PC-3 (cell line): ENCODE data around the gene CACNA1C.

Source experiments
- EZH2 ChIP-seq: fragments of 300-600 bp; sonication (generic); IDR thresholded peaks from one replicate; pipeline ENCODE4 v1.6.1; 2017; ENCODE audit warnings: antibody characterized with exemption, mild to moderate bottlenecking, low read length; ENCODE audit not compliant: unreplicated experiment
- TF ChIP-seq, protein P1 (sequence below): fragments of 300-600 bp; sonication (generic); conservative IDR thresholded peaks from 2 replicates; pipeline ENCODE4 v1.5.1; 2017; ENCODE audit warnings: antibody characterized with exemption, low read depth, mild to moderate bottlenecking, low read length

- TF ChIP-seq, protein P1, sequence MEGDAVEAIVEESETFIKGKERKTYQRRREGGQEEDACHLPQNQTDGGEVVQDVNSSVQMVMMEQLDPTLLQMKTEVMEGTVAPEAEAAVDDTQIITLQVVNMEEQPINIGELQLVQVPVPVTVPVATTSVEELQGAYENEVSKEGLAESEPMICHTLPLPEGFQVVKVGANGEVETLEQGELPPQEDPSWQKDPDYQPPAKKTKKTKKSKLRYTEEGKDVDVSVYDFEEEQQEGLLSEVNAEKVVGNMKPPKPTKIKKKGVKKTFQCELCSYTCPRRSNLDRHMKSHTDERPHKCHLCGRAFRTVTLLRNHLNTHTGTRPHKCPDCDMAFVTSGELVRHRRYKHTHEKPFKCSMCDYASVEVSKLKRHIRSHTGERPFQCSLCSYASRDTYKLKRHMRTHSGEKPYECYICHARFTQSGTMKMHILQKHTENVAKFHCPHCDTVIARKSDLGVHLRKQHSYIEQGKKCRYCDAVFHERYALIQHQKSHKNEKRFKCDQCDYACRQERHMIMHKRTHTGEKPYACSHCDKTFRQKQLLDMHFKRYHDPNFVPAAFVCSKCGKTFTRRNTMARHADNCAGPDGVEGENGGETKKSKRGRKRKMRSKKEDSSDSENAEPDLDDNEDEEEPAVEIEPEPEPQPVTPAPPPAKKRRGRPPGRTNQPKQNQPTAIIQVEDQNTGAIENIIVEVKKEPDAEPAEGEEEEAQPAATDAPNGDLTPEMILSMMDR: no peak
- TF ChIP-seq EZH2: no peak
Observed at GRCh38 chr12:2058837-2059236, 6.0 kb downstream of the CACNA1C start.
